GM12864 (cell line): ENCODE data around the gene BTNL9.
"Not testable (repeated sequence)": the region's sequence is repeated elsewhere in the genome, so short reads cannot be mapped to it uniquely, and the experiment has no call there.

Experiments used
- DNase-seq: peaks from one replicate; pipeline ENCODE4 v3.0.0-alpha.2; 2011; ENCODE audit warnings: low read depth
- H3K4me3 ChIP-seq: 2 replicates; pipeline ENCODE4 v1.5.1; 2011; ENCODE audit warnings: mild to moderate bottlenecking, low read depth, low read length, control low read depth
- TF ChIP-seq, protein P1 (sequence below): IDR thresholded peaks from 2 replicates; pipeline ENCODE4 v1.5.1; 2011; ENCODE audit warnings: low read depth, mild to moderate bottlenecking, moderate library complexity, low read length, control low read depth, inconsistent platforms; ENCODE audit errors: missing control alignments

Gene BTNL9

DNA sequence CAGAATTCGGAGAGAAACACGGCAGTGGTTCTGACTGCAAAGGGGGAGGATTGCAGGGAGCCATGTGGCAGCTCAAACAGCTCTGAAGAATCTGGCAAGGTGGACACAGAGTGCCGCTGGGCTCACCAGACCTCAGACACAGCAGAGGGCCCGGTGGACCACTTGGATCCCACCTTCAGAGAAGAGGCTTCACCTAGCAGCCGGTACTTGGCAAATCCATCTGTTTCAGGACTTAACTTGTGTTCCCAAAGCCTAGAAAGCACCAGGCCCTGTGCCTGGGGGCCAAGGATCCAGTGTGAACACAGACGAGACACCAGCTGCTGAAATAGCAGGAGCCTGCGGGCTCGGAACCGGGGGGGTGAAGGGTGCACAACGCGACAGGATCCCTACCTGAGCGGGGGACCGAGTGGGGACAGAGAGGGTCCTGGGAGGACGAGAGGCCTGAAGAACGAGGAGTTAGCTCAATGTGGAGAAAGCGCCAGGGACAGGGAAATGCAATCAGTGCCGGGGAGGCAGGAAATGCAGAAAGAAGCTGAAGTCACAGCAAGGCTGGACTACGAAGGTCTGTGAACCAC, 44.6 kb downstream of the BTNL9 start:
- TF ChIP-seq, protein P1, sequence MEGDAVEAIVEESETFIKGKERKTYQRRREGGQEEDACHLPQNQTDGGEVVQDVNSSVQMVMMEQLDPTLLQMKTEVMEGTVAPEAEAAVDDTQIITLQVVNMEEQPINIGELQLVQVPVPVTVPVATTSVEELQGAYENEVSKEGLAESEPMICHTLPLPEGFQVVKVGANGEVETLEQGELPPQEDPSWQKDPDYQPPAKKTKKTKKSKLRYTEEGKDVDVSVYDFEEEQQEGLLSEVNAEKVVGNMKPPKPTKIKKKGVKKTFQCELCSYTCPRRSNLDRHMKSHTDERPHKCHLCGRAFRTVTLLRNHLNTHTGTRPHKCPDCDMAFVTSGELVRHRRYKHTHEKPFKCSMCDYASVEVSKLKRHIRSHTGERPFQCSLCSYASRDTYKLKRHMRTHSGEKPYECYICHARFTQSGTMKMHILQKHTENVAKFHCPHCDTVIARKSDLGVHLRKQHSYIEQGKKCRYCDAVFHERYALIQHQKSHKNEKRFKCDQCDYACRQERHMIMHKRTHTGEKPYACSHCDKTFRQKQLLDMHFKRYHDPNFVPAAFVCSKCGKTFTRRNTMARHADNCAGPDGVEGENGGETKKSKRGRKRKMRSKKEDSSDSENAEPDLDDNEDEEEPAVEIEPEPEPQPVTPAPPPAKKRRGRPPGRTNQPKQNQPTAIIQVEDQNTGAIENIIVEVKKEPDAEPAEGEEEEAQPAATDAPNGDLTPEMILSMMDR: no peak
- DNase-seq: no peak
- H3K4me3 ChIP-seq: no peak overlapping the region

DNA sequence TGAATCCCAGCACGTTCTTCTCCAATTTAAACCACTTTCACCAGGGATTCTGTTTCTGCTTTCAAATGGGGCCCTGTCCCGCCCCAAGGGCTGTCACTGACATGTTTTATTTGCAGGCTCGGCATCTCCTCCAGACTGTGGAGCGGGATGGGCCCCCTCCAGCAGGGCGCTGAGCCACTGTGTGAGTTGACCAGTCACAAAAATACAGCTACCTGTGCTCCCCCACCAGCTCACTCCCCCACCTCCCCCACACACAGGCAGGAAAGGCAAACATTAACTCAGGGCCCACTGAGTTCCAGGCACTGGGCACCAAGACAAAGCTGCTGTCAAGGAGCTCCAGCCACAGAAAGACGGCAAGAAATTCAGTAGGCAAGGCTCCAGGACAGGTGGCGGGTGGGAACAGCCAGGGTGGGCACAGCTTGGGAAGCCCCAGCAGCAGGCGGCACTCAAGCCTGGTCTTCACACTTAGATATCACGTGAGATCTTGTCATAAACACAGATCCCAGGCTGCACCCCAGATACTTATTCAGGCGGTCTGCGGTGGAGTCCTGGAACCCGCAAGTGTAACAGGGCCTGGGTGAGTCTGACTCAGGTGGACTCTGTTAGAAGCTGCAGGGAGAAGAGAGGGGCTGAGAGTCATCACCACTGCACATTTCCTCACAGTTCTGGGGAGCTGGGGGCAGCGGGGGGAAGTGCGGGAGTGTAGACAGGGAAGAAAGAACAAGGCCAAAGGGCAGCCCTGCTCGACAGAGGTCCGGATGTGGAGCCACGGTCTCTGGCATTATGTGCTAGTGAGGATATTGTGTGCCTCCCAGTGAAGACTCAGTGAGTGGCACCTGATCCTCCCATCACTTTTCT, 46.2 kb downstream of the BTNL9 start:
- TF ChIP-seq, protein P1: no peak
- no peak for DNase-seq
- no peak overlapping the region for H3K4me3 ChIP-seq

DNA sequence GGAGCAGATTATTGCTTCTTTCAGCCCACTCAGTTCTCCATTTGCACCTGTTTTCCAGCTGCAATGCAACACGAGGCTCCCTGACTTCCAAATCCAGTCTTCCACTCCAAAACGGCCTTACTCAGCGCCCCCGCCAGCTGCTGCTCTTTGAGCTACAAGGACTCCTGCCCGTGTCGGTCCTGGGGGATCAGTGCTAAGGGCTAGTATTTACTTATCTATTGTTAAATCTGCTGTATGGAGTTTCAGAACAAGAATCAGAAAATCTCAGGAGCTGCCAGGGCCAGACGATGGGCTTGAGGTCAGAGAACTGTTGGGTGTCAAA, 46.8 kb downstream of the BTNL9 start:
- no peak overlapping the region for H3K4me3 ChIP-seq
- no peak for DNase-seq
- TF ChIP-seq, protein P1: no peak

DNA sequence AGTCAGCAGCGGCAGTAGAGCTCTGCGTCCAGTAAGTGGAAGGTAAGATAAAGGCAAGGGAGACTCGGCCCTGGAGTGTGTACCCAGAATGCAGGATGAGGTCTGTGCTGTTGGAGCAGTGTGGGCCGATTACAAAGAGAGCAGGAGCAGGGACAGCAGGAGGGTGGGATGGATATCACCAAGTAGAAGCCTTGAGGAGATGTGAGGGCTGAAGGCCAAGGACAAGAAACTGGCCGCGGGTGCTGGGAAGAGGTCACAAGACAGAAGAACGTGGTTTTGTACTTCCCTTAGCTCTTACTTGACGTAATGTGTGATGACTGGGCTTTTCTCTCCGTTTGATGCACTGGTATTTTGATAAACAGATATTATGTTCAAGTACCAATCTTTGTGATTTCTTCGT, 47.2 kb downstream of the BTNL9 start:
- no peak for DNase-seq
- H3K4me3 ChIP-seq: no peak overlapping the region
- TF ChIP-seq, protein P1: no peak

DNA sequence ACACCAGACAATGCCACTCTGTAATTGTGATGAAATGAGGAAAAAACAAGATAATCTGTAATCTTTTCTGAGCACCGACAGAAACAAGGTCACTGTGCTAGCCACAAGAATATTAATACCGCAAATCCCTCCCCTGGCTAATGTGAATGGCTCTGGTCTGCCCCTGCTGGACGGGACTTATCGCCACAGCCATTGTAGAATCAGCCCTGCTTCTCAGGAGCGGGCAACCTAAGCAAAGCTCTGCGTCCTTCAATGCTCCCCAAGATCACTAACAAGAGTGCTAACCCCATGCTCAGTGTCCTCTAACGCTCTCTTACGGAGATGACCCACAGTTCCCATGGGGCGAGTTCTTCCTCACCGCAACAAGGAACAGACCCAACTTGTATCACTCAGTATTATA, 48.2 kb downstream of the BTNL9 start:
- TF ChIP-seq, protein P1: peak; percentile 56
- DNase-seq: no peak
- no peak overlapping the region for H3K4me3 ChIP-seq

DNA sequence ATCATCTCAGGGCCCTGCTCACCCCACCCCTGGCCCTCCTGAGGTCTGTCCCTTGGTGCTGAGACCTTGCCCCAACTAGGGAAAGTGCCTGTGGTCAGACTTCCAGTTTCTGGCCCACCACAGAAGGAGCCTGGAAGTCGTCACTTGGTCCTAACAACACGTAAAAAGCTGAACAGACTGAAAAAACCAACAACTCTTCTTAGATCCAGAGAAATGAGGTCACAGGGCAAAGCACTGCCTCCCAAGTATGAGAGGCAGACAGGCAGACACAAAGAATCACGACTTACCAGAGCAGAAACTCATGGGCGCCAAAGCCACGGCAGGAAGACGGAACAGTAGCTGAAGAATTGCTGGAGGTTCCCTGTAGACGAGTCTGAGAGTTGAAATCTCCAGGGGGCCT, 52.4 kb downstream of the BTNL9 start:
- DNase-seq: no peak
- TF ChIP-seq, protein P1: no peak

DNA sequence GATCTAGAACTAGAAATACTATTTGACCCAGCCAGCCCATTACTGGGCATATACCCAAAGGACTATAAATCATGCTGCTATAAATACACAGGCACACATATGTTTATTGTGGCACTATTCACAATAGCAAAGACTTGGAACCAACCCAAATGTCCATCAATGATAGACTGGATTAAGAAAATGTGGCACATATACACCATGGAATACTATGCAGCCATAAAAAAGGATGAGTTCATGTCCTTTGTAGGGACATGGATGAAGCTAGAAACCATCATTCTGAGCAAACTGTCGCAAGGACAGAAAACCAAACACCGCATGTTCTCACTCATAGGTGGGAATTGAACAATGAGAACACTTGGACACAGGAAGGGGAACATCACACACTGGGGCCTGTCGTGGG, 55.1 kb downstream of the BTNL9 start:
- DNase-seq, H3K4me3 ChIP-seq: not testable (repeated sequence)

More for the DNA sequence above, 52.4 kb downstream of the BTNL9 start:
- no peak overlapping the region for H3K4me3 ChIP-seq

DNA sequence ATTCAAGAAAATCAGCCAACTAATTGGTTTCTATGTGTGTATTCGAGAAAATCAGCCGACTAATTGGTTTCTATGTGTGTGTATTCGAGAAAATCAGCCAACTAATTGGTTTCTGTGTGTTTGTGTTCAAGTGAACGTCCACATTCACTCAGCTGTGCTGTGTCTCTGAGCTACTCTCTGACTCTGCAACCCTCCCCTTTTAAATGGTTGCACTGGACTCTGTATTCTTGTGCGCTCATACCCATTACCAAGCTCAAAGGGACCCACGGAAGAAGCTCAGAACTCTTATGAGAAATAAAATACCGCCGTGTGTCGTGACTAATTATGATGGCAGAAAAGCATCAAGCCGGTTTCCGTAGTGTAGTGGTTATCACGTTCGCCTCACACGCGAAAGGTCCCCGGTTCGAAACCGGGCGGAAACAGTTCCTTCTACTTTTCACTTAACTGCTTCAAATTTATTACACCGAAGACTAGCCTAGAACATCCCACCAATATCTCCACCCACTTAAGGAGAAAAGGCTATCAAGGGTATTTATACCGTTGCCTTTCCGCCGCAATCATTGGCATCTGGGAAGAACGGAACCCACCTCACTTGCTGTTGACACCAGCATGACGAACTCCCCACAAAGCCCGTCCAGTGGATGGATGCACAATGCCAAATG, 56.8 kb downstream of the BTNL9 start:
- not testable (repeated sequence) for DNase-seq

DNA sequence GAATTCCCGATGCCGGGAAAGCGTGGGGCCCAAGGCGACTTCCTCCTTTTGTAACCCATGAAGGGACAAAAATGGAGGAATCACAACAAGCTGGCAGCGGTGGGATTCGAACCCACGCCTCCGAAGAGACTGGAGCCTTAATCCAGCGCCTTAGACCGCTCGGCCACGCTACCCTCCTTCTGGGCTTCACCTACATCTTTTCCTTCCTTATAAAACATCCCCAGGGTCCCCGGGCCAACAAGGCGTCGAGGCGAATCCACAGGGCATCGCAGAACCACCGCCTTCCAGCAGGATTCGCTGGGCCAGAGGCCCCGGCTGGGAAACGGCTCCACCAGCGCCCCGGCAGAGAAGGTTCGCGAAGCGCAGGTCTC, 57.3 kb downstream of the BTNL9 start:
- not testable (repeated sequence) for DNase-seq, H3K4me3 ChIP-seq

More for the DNA sequence above, 56.8 kb downstream of the BTNL9 start:
- H3K4me3 ChIP-seq: not testable (repeated sequence)

DNA sequence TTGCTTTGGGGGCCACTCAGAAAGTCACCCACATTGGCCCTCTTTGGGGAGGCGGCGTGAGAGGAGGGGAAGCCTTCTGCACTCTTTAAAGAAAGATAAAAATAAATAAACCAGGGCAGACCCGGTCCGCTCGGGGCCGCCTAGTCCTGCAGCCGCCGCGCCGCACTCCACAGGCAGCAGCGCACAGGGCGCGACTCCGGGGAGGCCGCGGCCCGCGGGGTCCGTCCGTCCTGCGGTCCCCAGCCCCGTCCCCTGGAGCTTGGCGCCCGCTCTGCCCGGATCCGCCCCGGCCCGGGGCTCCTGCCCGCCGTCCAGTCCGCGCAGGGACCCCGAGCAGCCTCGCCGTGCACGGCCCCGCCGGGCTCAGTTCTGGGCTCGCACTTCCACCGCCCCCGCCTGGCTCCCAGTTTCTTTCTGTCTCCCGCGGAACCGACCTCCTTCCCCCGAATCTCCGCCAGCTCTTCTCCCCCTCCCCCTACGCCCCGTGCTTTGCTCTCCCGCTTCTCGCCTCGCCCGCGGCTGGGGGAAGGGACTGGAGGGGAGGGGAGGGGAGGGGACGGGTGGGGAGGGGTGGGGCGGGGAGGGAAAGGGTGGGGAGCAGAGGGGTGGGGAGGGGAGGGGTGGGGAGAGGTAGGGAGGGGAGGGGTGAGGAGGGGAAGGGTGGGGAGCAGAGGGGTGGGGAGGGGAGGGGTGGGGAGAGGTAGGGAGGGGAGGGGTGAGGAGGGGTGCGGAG, 57.9 kb downstream of the BTNL9 start:
- H3K4me3 ChIP-seq, DNase-seq: not testable (repeated sequence)
